ENCODE measurements around the gene FOXE3.

GRCh38 chr1:47401761-47402160 lies 14.3 kb upstream of the FOXE3 start:
- TF ChIP-seq CTCF (IDR thresholded peaks at IDR 0.05; ENCODE audit: borderline replicate concordance, extremely low read depth, low read length, poor library complexity, severe bottlenecking): no peak
- no peak for TF ChIP-seq EZH2 (IDR thresholded peaks at IDR 0.05; ENCODE audit: borderline replicate concordance, low read depth, low read length, severe bottlenecking)
